Breast epithelium (tissue), 4 donors: Measurements from ENCODE around the gene COMT. TPM values are rescaled to one million over a fixed set of nuclear protein-coding genes. Genes with fewer than 3 reads are reported as not detected.

ENCODE experiments used
- DNase-seq, 2 donors: peaks; one replicate each; pipeline ENCODE4 v3.0.0-alpha.2; 2019; ENCODE audit warnings: low spot score in 2 of 2
- H3K27ac ChIP-seq, 2 donors: fragments of 200-600 bp; sonication (generic) in 1 of 2; one replicate each; pipeline ENCODE4 v1.5.1; 2016 to 2019; ENCODE audit warnings: mild to moderate bottlenecking in 1 of 2
- H3K27me3 ChIP-seq, 2 donors: fragments of 200-600 bp; sonication (generic) in 1 of 2; one replicate each; pipeline versions ENCODE4 v1.5.1 to v1.6.0; 2017 to 2019; ENCODE audit warnings: control low read depth in 1 of 2, mild to moderate bottlenecking in 1 of 2
- H3K36me3 ChIP-seq: fragments of 200-600 bp; one replicate; pipeline ENCODE4 v1.5.1; 2019
- H3K4me1 ChIP-seq, 2 donors: fragments of 200-600 bp; sonication (generic); one replicate each; pipeline ENCODE4 v1.5.1; 2016 to 2019; ENCODE audit warnings: control low read depth in 1 of 2
- H3K4me3 ChIP-seq, 3 donors: fragments of 200-600 bp; sonication (generic); 1 replicate in 2 of 3; 2 replicates in 1 of 3; pipeline ENCODE4 v1.5.1; 2016 to 2019; ENCODE audit warnings: mild to moderate bottlenecking in 3 of 3, moderate library complexity in 2 of 3
- H3K9me3 ChIP-seq, 2 donors: fragments of 200-600 bp; sonication (generic) in 1 of 2; one replicate each; pipeline ENCODE4 v1.5.1; 2016 to 2019; ENCODE audit warnings: control low read depth in 1 of 2
- CTCF ChIP-seq, 3 donors: fragments of 450-650 bp; IDR thresholded peaks; one replicate each; pipeline ENCODE4 v1.5.1; 2016 to 2017; ENCODE audit warnings: antibody characterized with exemption in 3 of 3, mild to moderate bottlenecking in 3 of 3, moderate library complexity in 3 of 3
- POLR2A ChIP-seq: fragments of 450-650 bp; IDR thresholded peaks from one replicate; pipeline ENCODE4 v1.6.1; 2016; ENCODE audit warnings: antibody characterized with exemption, mild to moderate bottlenecking, moderate library complexity
- POLR2AphosphoS5 ChIP-seq, 3 donors: sonication (generic); formaldehyde crosslinking; IDR thresholded peaks; one replicate each; pipeline ENCODE4 v1.6.1; 2017; ENCODE audit warnings: antibody characterized with exemption in 3 of 3
- intact Hi-C: fragments of 100-400 bp; cut with DNase I; formaldehyde crosslinking; loops from one replicate; pipeline ENCODE4 v1.15.1; 2023; ENCODE audit warnings: low total_unique reads
- total RNA-seq, 3 donors: library from RNA; depleted of rRNA; stranded (reverse); fragments of >200 nt; gene quantifications; one replicate each; pipeline ENCODE4 v1.1.0, GENCODE V29; 2016

The COMT gene
- total RNA-seq, 3 donors from 2014 or later = 136 to 198 (median 196) TPM

GRCh38 chr22:20008221-20008995 lies 66.8 kb downstream of the COMT start:
- Histone ChIP-seq H3K27ac (no peak overlapping the region), H3K4me3 (no peak overlapping the region), H3K9me3 (peaks cover 0 to under 1% of the 10 kb centered on the region in 2 donors), H3K36me3 (no peaks in the 10 kb centered on the region), H3K27me3 (no peaks in the 10 kb centered on the region), H3K4me1 (no peaks in the 10 kb centered on the region)
- no peak for DNase-seq
- intact Hi-C loops = no loop called here
- TF ChIP-seq CTCF (IDR thresholded peaks at IDR 0.05) (no peak), POLR2AphosphoS5 (IDR thresholded peaks at IDR 0.05) (no peak), POLR2A (no peak)

- TF ChIP-seq POLR2A (no peak), CTCF (IDR thresholded peaks at IDR 0.05) (no peak), POLR2AphosphoS5 (IDR thresholded peaks at IDR 0.05) (no peak)
- no peak overlapping the region for H3K27ac ChIP-seq
- H3K27me3 ChIP-seq = no peaks in the 10 kb centered on the region
- DNase-seq = no peak
- no peaks in the 10 kb centered on the region for H3K9me3 ChIP-seq
- H3K4me3 ChIP-seq = no peak overlapping the region
- no peaks in the 10 kb centered on the region for H3K36me3 ChIP-seq
- H3K4me1 ChIP-seq = no peaks in the 10 kb centered on the region
- intact Hi-C loops = no loop called here
Observed at GRCh38 chr22:20009018-20009491, 67.5 kb downstream of the COMT start.

GRCh38 chr22:20009582-20010306 lies 68.2 kb downstream of the COMT start:
- no peak overlapping the region for H3K27ac ChIP-seq
- intact Hi-C loops = loop anchor here (5.0 kb wide), 1 partner anchor 37 kb away; no protein-coding TSS in a partner anchor
- no peaks in the 10 kb centered on the region for H3K36me3 ChIP-seq
- TF ChIP-seq POLR2AphosphoS5 (IDR thresholded peaks at IDR 0.05) (no peak), POLR2A (no peak), CTCF (IDR thresholded peaks at IDR 0.05) (no peak)
- H3K4me3 ChIP-seq = no peak overlapping the region
- H3K9me3 ChIP-seq = no peaks in the 10 kb centered on the region
- no peaks in the 10 kb centered on the region for H3K27me3 ChIP-seq
- no peak for DNase-seq
- H3K4me1 ChIP-seq = no peaks in the 10 kb centered on the region

GRCh38 chr22:20010307-20011122 lies 68.9 kb downstream of the COMT start:
- H3K4me1 ChIP-seq = no peaks in the 10 kb centered on the region
- TF ChIP-seq CTCF (IDR thresholded peaks at IDR 0.05) (no peak), POLR2A (no peak), POLR2AphosphoS5 (IDR thresholded peaks at IDR 0.05) (no peak)
- DNase-seq = no peak
- H3K36me3 ChIP-seq = no peaks in the 10 kb centered on the region
- H3K27ac ChIP-seq = no peak overlapping the region
- no peaks in the 10 kb centered on the region for H3K27me3 ChIP-seq
- H3K9me3 ChIP-seq = no peaks in the 10 kb centered on the region
- no peak overlapping the region for H3K4me3 ChIP-seq
- intact Hi-C loops = loop anchor here (5.0 kb wide), 1 partner anchor 38 kb away; no protein-coding TSS in a partner anchor
